ENCODE measurements around the gene SLC16A8. TPM values are rescaled to one million over a fixed set of nuclear protein-coding genes. Genes with fewer than 3 reads are reported as not detected.

The SLC16A8 gene
- total and polyA plus RNA-seq, 12 donors, result 0.30 to 1.3 (median 0.53) TPM; not detected in 4

GRCh38 chr22:38103641-38104040 lies 19.7 kb upstream of the SLC16A8 start:
- Histone ChIP-seq H3K9me3 (replicated peaks in 1 of 3) (no peaks in the 10 kb centered on the region), H3K4me3 (no peak overlapping the region), H3K27me3 (no peaks in the 10 kb centered on the region), H3K4me1 (replicated peaks in 1 of 2) (no peaks in the 10 kb centered on the region), H3K36me3 (replicated peaks in 1 of 2) (no peaks in the 10 kb centered on the region), H3K27ac (no peak overlapping the region)
- no peak for DNase-seq
- WGBS, 4 donors, result 67 to 84% (median 70%) methylated on average over 8 of the region's 8 CpGs
- TF ChIP-seq CTCF (IDR thresholded peaks at IDR 0.05) (no peak), POLR2A (IDR thresholded peaks at IDR 0.05) (no peak)
- intact Hi-C loops (cut with DNase I), result no loop called here

GRCh38 chr22:38098410-38099249 lies 14.6 kb upstream of the SLC16A8 start:
- 63 to 72% (median 67%) methylated on average over 6 to 9 of the region's 9 CpGs for WGBS, 4 donors
- H3K9me3 ChIP-seq (replicated peaks in 1 of 3), result no peaks in the 10 kb centered on the region
- no peaks in the 10 kb centered on the region for H3K27me3 ChIP-seq
- peak overlapping the region in 1 of 5 donors; percentile 40 for H3K27ac ChIP-seq
- no peak for DNase-seq
- no peaks in the 10 kb centered on the region for H3K36me3 ChIP-seq (replicated peaks in 1 of 2)
- H3K4me1 ChIP-seq (replicated peaks in 1 of 2), result peaks cover 0 to 3% of the 10 kb centered on the region in 2 donors
- intact Hi-C loops (cut with DNase I), result no loop called here
- no peak overlapping the region for H3K4me3 ChIP-seq
- TF ChIP-seq CTCF (IDR thresholded peaks at IDR 0.05), result no peak
- TF ChIP-seq POLR2A (IDR thresholded peaks at IDR 0.05), result no peak

- Histone ChIP-seq H3K4me3 (no peak overlapping the region), H3K9me3 (replicated peaks in 1 of 3) (no peaks in the 10 kb centered on the region), H3K27ac (peak overlapping the region in 1 of 5 donors; percentile 40), H3K4me1 (replicated peaks in 1 of 2) (peaks cover 0 to 3% of the 10 kb centered on the region in 2 donors), H3K27me3 (no peaks in the 10 kb centered on the region), H3K36me3 (replicated peaks in 1 of 2) (no peaks in the 10 kb centered on the region)
- 38 to 54% (median 50%) methylated on average over 16 to 30 of the region's 32 CpGs for WGBS, 4 donors
- no peak for TF ChIP-seq POLR2A (IDR thresholded peaks at IDR 0.05)
- TF ChIP-seq CTCF (IDR thresholded peaks at IDR 0.05), result peak in 2 of 6 experiments; percentile 15 to 28
- no peak for DNase-seq
- intact Hi-C loops (cut with DNase I), result no loop called here
Measured at GRCh38 chr22:38097557-38098409, 13.8 kb upstream of the SLC16A8 start.

GRCh38 chr22:38097058-38097457 lies 13.1 kb upstream of the SLC16A8 start:
- TF ChIP-seq POLR2A (IDR thresholded peaks at IDR 0.05) (no peak), CTCF (IDR thresholded peaks at IDR 0.05) (no peak)
- 81 to 91% (median 89%) methylated on average over 11 to 15 of the region's 15 CpGs for WGBS, 4 donors
- intact Hi-C loops (cut with DNase I), result no loop called here
- peaks cover 0 to 3% of the 10 kb centered on the region in 2 donors for H3K4me1 ChIP-seq (replicated peaks in 1 of 2)
- no peak overlapping the region for H3K27ac ChIP-seq
- no peak overlapping the region for H3K4me3 ChIP-seq
- no peaks in the 10 kb centered on the region for H3K27me3 ChIP-seq
- no peak for DNase-seq
- H3K9me3 ChIP-seq (replicated peaks in 1 of 3), result no peaks in the 10 kb centered on the region
- H3K36me3 ChIP-seq (replicated peaks in 1 of 2), result no peaks in the 10 kb centered on the region

All from adrenal gland (tissue), 12 donors.